ENCODE measurements around the gene CKAP5. TPM values are rescaled to one million over a fixed set of nuclear protein-coding genes. Genes with fewer than 3 reads are reported as not detected.

CKAP5 gene
- total RNA-seq, 4 donors from 2014 or later: 29.9 to 59.2 (median 38.9) TPM

- H3K36me3 ChIP-seq: peaks cover 89% of the 10 kb centered on the region
- H3K27me3 ChIP-seq: no peaks in the 10 kb centered on the region
- no peaks in the 10 kb centered on the region for H3K9me3 ChIP-seq
- no peak for DNase-seq (ENCODE audit: low spot score in 2 of 2)
- 95% methylated on average over 4 of the region's 4 CpGs for WGBS
- no peak for TF ChIP-seq CTCF (IDR thresholded peaks at IDR 0.05)
- no peak for TF ChIP-seq POLR2AphosphoS5 (IDR thresholded peaks at IDR 0.05)
- TF ChIP-seq EP300 (IDR thresholded peaks at IDR 0.05): no peak
- TF ChIP-seq POLR2A (IDR thresholded peaks at IDR 0.05): no peak
- H3K4me1 ChIP-seq: no peaks in the 10 kb centered on the region
- no peak overlapping the region for H3K27ac ChIP-seq
- H3K4me3 ChIP-seq: no peak overlapping the region
Observed at GRCh38 chr11:46761807-46762206, 84.3 kb downstream of the CKAP5 start.

GRCh38 chr11:46760429-46761128, 85.5 kb downstream of the CKAP5 start:
- TF ChIP-seq POLR2A (IDR thresholded peaks at IDR 0.05) (no peak), POLR2AphosphoS5 (IDR thresholded peaks at IDR 0.05) (no peak), EP300 (IDR thresholded peaks at IDR 0.05) (no peak), CTCF (IDR thresholded peaks at IDR 0.05) (no peak)
- Histone ChIP-seq H3K4me3 (no peak overlapping the region), H3K9me3 (no peaks in the 10 kb centered on the region), H3K27me3 (no peaks in the 10 kb centered on the region), H3K36me3 (peaks cover 92% of the 10 kb centered on the region), H3K4me1 (no peaks in the 10 kb centered on the region), H3K27ac (no peak overlapping the region)
- 93% methylated on average over 6 of the region's 6 CpGs for WGBS
- no peak for DNase-seq (ENCODE audit: low spot score in 2 of 2)

GRCh38 chr11:46759196-46759595, 86.9 kb downstream of the CKAP5 start:
- H3K36me3 ChIP-seq: peaks cover 95% of the 10 kb centered on the region
- H3K9me3 ChIP-seq: no peaks in the 10 kb centered on the region
- no peaks in the 10 kb centered on the region for H3K4me1 ChIP-seq
- no peak for DNase-seq (ENCODE audit: low spot score in 2 of 2)
- 94% methylated on average over 6 of the region's 6 CpGs for WGBS
- no peak for TF ChIP-seq EP300 (IDR thresholded peaks at IDR 0.05)
- no peak for TF ChIP-seq POLR2A (IDR thresholded peaks at IDR 0.05)
- no peak for TF ChIP-seq POLR2AphosphoS5 (IDR thresholded peaks at IDR 0.05)
- no peak for TF ChIP-seq CTCF (IDR thresholded peaks at IDR 0.05)
- H3K27ac ChIP-seq: no peak overlapping the region
- H3K27me3 ChIP-seq: no peaks in the 10 kb centered on the region
- no peak overlapping the region for H3K4me3 ChIP-seq

- DNase-seq (ENCODE audit: low spot score in 2 of 2): no peak
- no peaks in the 10 kb centered on the region for H3K9me3 ChIP-seq
- H3K36me3 ChIP-seq: peaks cover 95% of the 10 kb centered on the region
- TF ChIP-seq POLR2A (IDR thresholded peaks at IDR 0.05): no peak
- no peak for TF ChIP-seq EP300 (IDR thresholded peaks at IDR 0.05)
- no peak for TF ChIP-seq CTCF (IDR thresholded peaks at IDR 0.05)
- TF ChIP-seq POLR2AphosphoS5 (IDR thresholded peaks at IDR 0.05): no peak
- no peaks in the 10 kb centered on the region for H3K4me1 ChIP-seq
- no peaks in the 10 kb centered on the region for H3K27me3 ChIP-seq
- no peak overlapping the region for H3K27ac ChIP-seq
- H3K4me3 ChIP-seq: no peak overlapping the region
Observed at GRCh38 chr11:46755962-46756361, 90.1 kb downstream of the CKAP5 start.

- WGBS: 90% methylated on average over 6 of the region's 6 CpGs
- peaks cover 97% of the 10 kb centered on the region for H3K36me3 ChIP-seq
- DNase-seq (ENCODE audit: low spot score in 2 of 2): no peak
- H3K4me1 ChIP-seq: no peaks in the 10 kb centered on the region
- no peaks in the 10 kb centered on the region for H3K9me3 ChIP-seq
- no peak overlapping the region for H3K4me3 ChIP-seq
- no peak overlapping the region for H3K27ac ChIP-seq
- no peaks in the 10 kb centered on the region for H3K27me3 ChIP-seq
- TF ChIP-seq POLR2AphosphoS5 (IDR thresholded peaks at IDR 0.05) (no peak), CTCF (IDR thresholded peaks at IDR 0.05) (no peak), EP300 (IDR thresholded peaks at IDR 0.05) (no peak)
Observed at GRCh38 chr11:46747150-46747549, 98.9 kb downstream of the CKAP5 start.

All from suprapubic skin (tissue), 4 donors.